ENCODE measurements around the gene RGMB. TPM values are rescaled to one million over a fixed set of nuclear protein-coding genes. Genes with fewer than 3 reads are reported as not detected.
A peak's percentile ranks its signal among the peaks of the same experiment; 100 is the strongest.

Gene RGMB
- total and polyA plus RNA-seq, 2 of the 13 experiments (the other 11 are each of a cell fraction or from before 2014, with no cell fraction given) = 3.0 to 3.8 TPM

DNA sequence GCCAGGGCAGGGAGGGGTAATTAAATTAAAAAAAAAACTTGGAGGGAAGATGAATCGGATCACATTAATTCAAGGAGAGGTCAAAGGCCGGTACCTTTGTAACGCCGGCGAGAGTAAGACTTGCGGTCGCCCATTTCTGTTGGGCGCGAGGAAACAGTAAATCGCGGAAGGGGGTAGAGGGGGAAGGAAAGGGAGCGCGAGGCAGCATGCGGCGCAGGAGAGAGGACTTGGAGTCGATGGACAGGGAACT is 324 bp upstream of the RGMB start (continued):
- TF ChIP-seq PITX1 (CRISPR knock-in tag; IDR thresholded peaks at IDR 0.05) (peak; percentile 63; the same call in 1 of the 2 replicates), TBX2 (CRISPR knock-in tag; IDR thresholded peaks at IDR 0.05; ENCODE audit: borderline replicate concordance) (peak; percentile 46; the same call in 1 of the 2 replicates), ARNTL (CRISPR knock-in tag; IDR thresholded peaks at IDR 0.05) (no peak; the same call in 1 of the 2 replicates), ZNF891 (CRISPR knock-in tag; IDR thresholded peaks at IDR 0.05) (peak; percentile 56; the same call in 1 of the 2 replicates), SOX5 (CRISPR knock-in tag; IDR thresholded peaks at IDR 0.05; ENCODE audit: borderline replicate concordance) (0 out of 2 replicates have a peak, but pooled peaks have one; percentile 31), PAX8 (CRISPR knock-in tag; IDR thresholded peaks at IDR 0.05; ENCODE audit: borderline replicate concordance) (no peak), ZNF564 (CRISPR knock-in tag; IDR thresholded peaks at IDR 0.05) (no peak; the same call in none of the 2 replicates), MEIS1 (CRISPR knock-in tag; IDR thresholded peaks at IDR 0.05; ENCODE audit: borderline replicate concordance) (peak; percentile 76; the same call in 1 of the 2 replicates), RXRB (CRISPR knock-in tag; IDR thresholded peaks at IDR 0.05; ENCODE audit: borderline replicate concordance) (peak; percentile 39; the same call in 1 of the 2 replicates), RORA (CRISPR knock-in tag; IDR thresholded peaks at IDR 0.05) (no peak), ZNF619 (CRISPR knock-in tag; IDR thresholded peaks at IDR 0.05) (no peak), YY1 (IDR thresholded peaks at IDR 0.05; ENCODE audit: insufficient read depth, insufficient replicate concordance, low read depth, low read length) (no peak), NFKB2 (CRISPR knock-in tag; IDR thresholded peaks at IDR 0.05; ENCODE audit: borderline replicate concordance) (peak; percentile 85), ZNF558 (CRISPR knock-in tag; IDR thresholded peaks at IDR 0.05; ENCODE audit: borderline replicate concordance) (peak; percentile 83; the same call in 1 of the 2 replicates), ZSCAN9 (CRISPR knock-in tag; IDR thresholded peaks at IDR 0.05; ENCODE audit: borderline replicate concordance) (peak; percentile 88; the same call in 1 of the 2 replicates), ZNF354B (CRISPR knock-in tag; IDR thresholded peaks at IDR 0.05) (no peak), ZNF678 (CRISPR knock-in tag; IDR thresholded peaks at IDR 0.05) (no peak), ZSCAN29 (CRISPR knock-in tag; conservative IDR thresholded peaks at IDR 0.05) (0 out of 2 replicates have a peak, but pooled peaks have one; percentile 43), ZNF75D (CRISPR knock-in tag; IDR thresholded peaks at IDR 0.05; ENCODE audit: borderline replicate concordance) (no peak), THYN1 (CRISPR knock-in tag; IDR thresholded peaks at IDR 0.05; ENCODE audit: borderline replicate concordance, low read depth) (no peak), SIN3B (IDR thresholded peaks at IDR 0.05; ENCODE audit: low read length) (no peak), ARID2 (CRISPR knock-in tag; IDR thresholded peaks at IDR 0.05; ENCODE audit: borderline replicate concordance) (no peak; the same call in 1 of the 2 replicates), TCF7L2 (IDR thresholded peaks at IDR 0.05; ENCODE audit: low read depth, low read length) (no peak)
- TF ChIP-seq, protein P1, sequence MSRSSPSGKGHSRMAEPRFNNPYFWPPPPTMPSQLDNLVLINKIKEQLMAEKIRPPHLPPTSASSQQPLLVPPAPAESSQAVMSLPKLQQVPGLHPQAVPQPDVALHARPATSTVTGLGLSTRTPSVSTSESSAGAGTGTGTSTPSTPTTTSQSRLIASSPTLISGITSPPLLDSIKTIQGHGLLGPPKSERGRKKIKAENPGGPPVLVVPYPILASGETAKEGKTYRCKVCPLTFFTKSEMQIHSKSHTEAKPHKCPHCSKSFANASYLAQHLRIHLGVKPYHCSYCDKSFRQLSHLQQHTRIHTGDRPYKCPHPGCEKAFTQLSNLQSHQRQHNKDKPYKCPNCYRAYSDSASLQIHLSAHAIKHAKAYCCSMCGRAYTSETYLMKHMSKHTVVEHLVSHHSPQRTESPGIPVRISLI (CRISPR knock-in tag; IDR thresholded peaks at IDR 0.05; ENCODE audit: borderline replicate concordance) = peak; percentile 81
- TF ChIP-seq, protein P2, sequence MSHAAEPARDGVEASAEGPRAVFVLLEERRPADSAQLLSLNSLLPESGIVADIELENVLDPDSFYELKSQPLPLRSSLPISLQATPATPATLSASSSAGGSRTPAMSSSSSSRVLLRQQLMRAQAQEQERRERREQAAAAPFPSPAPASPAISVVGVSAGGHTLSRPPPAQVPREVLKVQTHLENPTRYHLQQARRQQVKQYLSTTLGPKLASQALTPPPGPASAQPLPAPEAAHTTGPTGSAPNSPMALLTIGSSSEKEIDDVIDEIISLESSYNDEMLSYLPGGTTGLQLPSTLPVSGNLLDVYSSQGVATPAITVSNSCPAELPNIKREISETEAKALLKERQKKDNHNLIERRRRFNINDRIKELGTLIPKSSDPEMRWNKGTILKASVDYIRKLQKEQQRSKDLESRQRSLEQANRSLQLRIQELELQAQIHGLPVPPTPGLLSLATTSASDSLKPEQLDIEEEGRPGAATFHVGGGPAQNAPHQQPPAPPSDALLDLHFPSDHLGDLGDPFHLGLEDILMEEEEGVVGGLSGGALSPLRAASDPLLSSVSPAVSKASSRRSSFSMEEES (CRISPR knock-in tag; IDR thresholded peaks at IDR 0.05) = peak; percentile 51; the same call in 1 of the 2 replicates
- TF ChIP-seq, protein P3, sequence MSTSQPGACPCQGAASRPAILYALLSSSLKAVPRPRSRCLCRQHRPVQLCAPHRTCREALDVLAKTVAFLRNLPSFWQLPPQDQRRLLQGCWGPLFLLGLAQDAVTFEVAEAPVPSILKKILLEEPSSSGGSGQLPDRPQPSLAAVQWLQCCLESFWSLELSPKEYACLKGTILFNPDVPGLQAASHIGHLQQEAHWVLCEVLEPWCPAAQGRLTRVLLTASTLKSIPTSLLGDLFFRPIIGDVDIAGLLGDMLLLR (CRISPR knock-in tag; IDR thresholded peaks at IDR 0.05) = 0 out of 2 replicates have a peak, but pooled peaks have one; percentile 34
- TF ChIP-seq, protein P4, sequence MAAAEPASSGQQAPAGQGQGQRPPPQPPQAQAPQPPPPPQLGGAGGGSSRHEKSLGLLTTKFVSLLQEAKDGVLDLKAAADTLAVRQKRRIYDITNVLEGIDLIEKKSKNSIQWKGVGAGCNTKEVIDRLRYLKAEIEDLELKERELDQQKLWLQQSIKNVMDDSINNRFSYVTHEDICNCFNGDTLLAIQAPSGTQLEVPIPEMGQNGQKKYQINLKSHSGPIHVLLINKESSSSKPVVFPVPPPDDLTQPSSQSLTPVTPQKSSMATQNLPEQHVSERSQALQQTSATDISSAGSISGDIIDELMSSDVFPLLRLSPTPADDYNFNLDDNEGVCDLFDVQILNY (CRISPR knock-in tag; conservative IDR thresholded peaks at IDR 0.05) = no peak

Measured in HepG2 (cell line).